Subcutaneous adipose tissue (tissue), 4 donors: ENCODE measurements around the gene DAGLB. TPM values are rescaled to one million over a fixed set of nuclear protein-coding genes. Genes with fewer than 3 reads are reported as not detected.

Experiments
- total RNA-seq, 4 donors: library from RNA; depleted of rRNA; stranded (reverse); fragments of >200 nt; gene quantifications; one replicate each; pipeline ENCODE4 v1.1.0, GENCODE V29; 2016
- TF ChIP-seq, protein P1 (sequence below): fragments of 450-650 bp; IDR thresholded peaks from one replicate; pipeline ENCODE4 v1.5.1; 2016; ENCODE audit warnings: low read depth, mild to moderate bottlenecking, control low read depth, antibody characterized with exemption, moderate library complexity

DAGLB gene
- total RNA-seq, 4 donors from 2014 or later: 7.8 to 22.3 (median 16.3) TPM

GRCh38 chr7:6432781-6433180 is 15.0 kb downstream of the DAGLB start:
- TF ChIP-seq, protein P1, sequence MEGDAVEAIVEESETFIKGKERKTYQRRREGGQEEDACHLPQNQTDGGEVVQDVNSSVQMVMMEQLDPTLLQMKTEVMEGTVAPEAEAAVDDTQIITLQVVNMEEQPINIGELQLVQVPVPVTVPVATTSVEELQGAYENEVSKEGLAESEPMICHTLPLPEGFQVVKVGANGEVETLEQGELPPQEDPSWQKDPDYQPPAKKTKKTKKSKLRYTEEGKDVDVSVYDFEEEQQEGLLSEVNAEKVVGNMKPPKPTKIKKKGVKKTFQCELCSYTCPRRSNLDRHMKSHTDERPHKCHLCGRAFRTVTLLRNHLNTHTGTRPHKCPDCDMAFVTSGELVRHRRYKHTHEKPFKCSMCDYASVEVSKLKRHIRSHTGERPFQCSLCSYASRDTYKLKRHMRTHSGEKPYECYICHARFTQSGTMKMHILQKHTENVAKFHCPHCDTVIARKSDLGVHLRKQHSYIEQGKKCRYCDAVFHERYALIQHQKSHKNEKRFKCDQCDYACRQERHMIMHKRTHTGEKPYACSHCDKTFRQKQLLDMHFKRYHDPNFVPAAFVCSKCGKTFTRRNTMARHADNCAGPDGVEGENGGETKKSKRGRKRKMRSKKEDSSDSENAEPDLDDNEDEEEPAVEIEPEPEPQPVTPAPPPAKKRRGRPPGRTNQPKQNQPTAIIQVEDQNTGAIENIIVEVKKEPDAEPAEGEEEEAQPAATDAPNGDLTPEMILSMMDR: no peak

- TF ChIP-seq, protein P1: no peak
Measured at GRCh38 chr7:6430974-6431373, 16.8 kb downstream of the DAGLB start.

DNA sequence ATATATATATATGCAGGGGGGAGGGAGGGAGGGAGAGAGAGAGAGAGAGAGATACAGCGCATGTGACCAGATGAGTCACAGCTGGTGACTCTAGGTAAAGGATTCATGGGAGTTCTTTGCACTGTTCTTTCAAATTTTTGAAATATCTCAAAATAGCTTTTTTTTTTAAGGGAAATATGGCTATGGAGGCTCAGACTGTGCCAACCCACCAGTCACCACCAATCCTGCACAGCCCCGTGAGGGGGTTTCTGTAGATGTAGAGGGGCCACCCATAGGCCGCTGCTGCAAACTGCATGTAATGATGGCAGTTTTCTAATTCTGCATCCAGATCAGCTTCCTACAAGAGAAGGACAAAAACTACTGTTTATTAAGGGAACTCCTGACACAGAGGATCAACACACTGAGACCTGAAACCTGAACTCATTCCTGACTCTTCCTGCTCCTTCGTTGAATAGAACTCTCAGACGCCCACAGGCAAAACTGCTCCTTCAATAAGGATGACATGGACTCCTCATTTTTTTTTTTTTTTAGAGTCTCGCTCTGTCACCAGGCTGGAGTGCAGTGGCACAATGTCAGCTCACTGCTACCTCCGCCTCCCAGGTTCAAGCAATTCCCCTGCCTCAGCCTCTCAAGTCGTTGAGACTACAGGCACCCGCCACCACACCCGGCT is 17.3 kb downstream of the DAGLB start:
- TF ChIP-seq, protein P1: no peak

- TF ChIP-seq, protein P1: no peak
Measured at GRCh38 chr7:6425948-6426347, 21.8 kb downstream of the DAGLB start.

GRCh38 chr7:6423942-6424701 is 23.6 kb downstream of the DAGLB start:
- TF ChIP-seq, protein P1: no peak

- TF ChIP-seq, protein P1: no peak
Measured at GRCh38 chr7:6422926-6423632, 24.7 kb downstream of the DAGLB start.

DNA sequence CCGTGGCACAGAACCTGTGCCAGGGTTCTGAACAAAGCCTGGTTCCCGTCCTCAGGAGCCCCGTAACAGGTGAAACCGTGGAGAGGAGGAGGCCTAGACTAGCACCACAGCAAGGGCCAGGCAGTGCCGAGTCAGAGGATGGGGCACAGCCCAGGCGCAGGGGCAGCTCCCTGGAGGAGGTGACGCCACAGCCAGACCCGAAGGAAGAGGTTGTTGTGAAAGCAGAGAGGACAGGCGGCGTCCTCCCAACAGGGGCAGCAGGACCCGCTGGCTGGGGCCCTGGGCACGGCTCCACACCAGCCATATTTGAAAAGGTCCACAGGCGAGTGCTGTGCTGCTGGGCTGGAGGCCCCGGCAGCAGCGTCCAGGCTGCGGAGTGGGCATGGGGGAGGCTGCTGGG is 25.7 kb downstream of the DAGLB start:
- TF ChIP-seq, protein P1: no peak
